Smooth muscle cell of bladder (primary cell): ENCODE measurements around the gene DNAJC10. TPM values are rescaled to one million over a fixed set of nuclear protein-coding genes. Genes with fewer than 3 reads are reported as not detected.

ENCODE experiments used
- total RNA-seq: library from RNA; depleted of rRNA; stranded (reverse); fragments of >200 nt; gene quantifications from 2 replicates; pipeline ENCODE4 v1.2.3, GENCODE V29; 2014

The DNAJC10 gene, protein sequence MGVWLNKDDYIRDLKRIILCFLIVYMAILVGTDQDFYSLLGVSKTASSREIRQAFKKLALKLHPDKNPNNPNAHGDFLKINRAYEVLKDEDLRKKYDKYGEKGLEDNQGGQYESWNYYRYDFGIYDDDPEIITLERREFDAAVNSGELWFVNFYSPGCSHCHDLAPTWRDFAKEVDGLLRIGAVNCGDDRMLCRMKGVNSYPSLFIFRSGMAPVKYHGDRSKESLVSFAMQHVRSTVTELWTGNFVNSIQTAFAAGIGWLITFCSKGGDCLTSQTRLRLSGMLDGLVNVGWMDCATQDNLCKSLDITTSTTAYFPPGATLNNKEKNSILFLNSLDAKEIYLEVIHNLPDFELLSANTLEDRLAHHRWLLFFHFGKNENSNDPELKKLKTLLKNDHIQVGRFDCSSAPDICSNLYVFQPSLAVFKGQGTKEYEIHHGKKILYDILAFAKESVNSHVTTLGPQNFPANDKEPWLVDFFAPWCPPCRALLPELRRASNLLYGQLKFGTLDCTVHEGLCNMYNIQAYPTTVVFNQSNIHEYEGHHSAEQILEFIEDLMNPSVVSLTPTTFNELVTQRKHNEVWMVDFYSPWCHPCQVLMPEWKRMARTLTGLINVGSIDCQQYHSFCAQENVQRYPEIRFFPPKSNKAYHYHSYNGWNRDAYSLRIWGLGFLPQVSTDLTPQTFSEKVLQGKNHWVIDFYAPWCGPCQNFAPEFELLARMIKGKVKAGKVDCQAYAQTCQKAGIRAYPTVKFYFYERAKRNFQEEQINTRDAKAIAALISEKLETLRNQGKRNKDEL
- total RNA-seq = 120 and 170 TPM in 2 replicates

DNA sequence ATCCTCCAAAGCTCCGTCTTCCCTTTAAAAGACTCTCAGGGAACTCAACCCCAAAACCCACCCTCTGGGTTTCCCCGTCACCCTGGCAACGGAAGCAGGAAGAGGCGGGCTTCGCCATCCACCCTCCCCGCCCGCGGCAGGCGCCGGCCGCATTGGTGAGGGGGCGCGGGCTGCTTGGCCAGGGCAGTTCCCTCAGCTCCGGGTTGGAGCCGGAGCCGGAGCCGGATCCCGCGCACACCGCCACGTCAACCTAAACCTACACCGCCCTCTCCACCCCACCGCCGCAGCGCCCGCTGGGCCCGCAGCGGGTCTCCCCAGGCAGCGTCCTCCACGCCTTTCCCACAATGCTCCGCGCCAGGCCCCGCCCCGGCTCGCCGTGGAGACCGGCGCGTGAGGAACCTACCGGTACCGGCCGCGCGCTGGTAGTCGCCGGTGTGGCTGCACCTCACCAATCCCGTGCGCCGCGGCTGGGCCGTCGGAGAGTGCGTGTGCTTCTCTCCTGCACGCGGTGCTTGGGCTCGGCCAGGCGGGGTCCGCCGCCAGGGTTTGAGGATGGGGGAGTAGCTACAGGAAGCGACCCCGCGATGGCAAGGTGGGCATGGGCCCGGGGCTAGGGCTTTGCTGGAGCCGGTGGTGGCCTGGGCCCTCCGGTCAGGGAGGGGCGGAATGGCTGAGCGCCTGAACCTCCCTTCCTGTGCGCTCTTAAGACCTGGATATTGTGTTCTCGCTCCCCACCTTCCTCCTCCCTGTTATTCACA lies at the start of gene DNAJC10:
TSS of gene DNAJC10 (plus strand) at position 366 of the 758 bp plus-strand sequence. CDS start 1,830 bp downstream, outside the sequence.

Other genes with a start within 250 kb of the DNAJC10 start
- 0.09 TPM in 1 of 2 replicates, not detected in the other for gene FRZB, start 150.4 kb downstream of the DNAJC10 start, total RNA-seq